MM.1S (cell line): ENCODE results near the gene CCL27.
A peak's percentile ranks its signal among the peaks of the same experiment; 100 is the strongest.

Source experiments
- DNase-seq: peaks from one replicate; pipeline ENCODE4 v3.0.0-alpha.2; 2015
- H2AFZ ChIP-seq: fragments of 300-600 bp; sonication (generic); 2 replicates; pipeline ENCODE4 v1.6.0; 2016; ENCODE audit warnings: antibody characterized with exemption, low read length
- H3F3A ChIP-seq: fragments of 300-600 bp; sonication (generic); 2 replicates; pipeline ENCODE4 v1.6.1; 2016; ENCODE audit warnings: mild to moderate bottlenecking, antibody characterized with exemption, low read length, moderate library complexity, mixed read lengths; ENCODE audit not compliant: insufficient read depth
- H3K27ac ChIP-seq: fragments of 300-600 bp; sonication (generic); 2 replicates; pipeline ENCODE4 v1.5.1; 2016; ENCODE audit warnings: mild to moderate bottlenecking, low read length
- H3K27me3 ChIP-seq: fragments of 300-600 bp; sonication (generic); replicated peaks from 2 replicates; pipeline ENCODE4 v1.6.0; 2016; ENCODE audit warnings: low read length; ENCODE audit not compliant: insufficient read depth
- H3K36me3 ChIP-seq: fragments of 300-600 bp; sonication (generic); replicated peaks from 2 replicates; pipeline ENCODE4 v1.6.1; 2016; ENCODE audit warnings: mild to moderate bottlenecking, low read length, mixed read lengths; ENCODE audit not compliant: insufficient read depth
- H3K4me1 ChIP-seq: fragments of 300-600 bp; sonication (generic); 2 replicates; pipeline ENCODE4 v1.6.1; 2016; ENCODE audit warnings: low read length, mixed read lengths
- H3K4me2 ChIP-seq: fragments of 300-600 bp; sonication (generic); 2 replicates; pipeline ENCODE4 v1.6.0; 2016; ENCODE audit warnings: low read depth, low read length
- H3K4me3 ChIP-seq: fragments of 300-600 bp; sonication (generic); 2 replicates; pipeline ENCODE4 v1.5.1; 2016; ENCODE audit warnings: low read length, mixed read lengths
- H3K79me2 ChIP-seq: fragments of 300-600 bp; sonication (generic); 2 replicates; pipeline ENCODE4 v1.6.1; 2016; ENCODE audit warnings: mixed run types, low read length, mixed read lengths
- H3K9ac ChIP-seq: fragments of 300-600 bp; sonication (generic); 2 replicates; pipeline ENCODE4 v1.6.1; 2016; ENCODE audit warnings: low read length, mixed read lengths
- H3K9me2 ChIP-seq: fragments of 300-600 bp; sonication (generic); replicated peaks from 2 replicates; pipeline ENCODE4 v1.6.1; 2016; ENCODE audit warnings: mild to moderate bottlenecking, low read length, mixed read lengths; ENCODE audit not compliant: insufficient read depth
- H3K9me3 ChIP-seq: fragments of 300-600 bp; sonication (generic); replicated peaks from 2 replicates; pipeline ENCODE4 v1.6.1; 2016; ENCODE audit warnings: mild to moderate bottlenecking, low read length, mixed read lengths; ENCODE audit not compliant: insufficient read depth
- H4K20me1 ChIP-seq: fragments of 300-600 bp; sonication (generic); 2 replicates; pipeline ENCODE4 v1.6.1; 2016; ENCODE audit warnings: mild to moderate bottlenecking, low read length, moderate library complexity, mixed read lengths; ENCODE audit not compliant: insufficient read depth
- EZH2 ChIP-seq: fragments of 300-600 bp; sonication (generic); optimal IDR thresholded peaks from 2 replicates; pipeline ENCODE3; 2017; ENCODE audit warnings: low read depth, mild to moderate bottlenecking, antibody characterized with exemption, low read length, mixed read lengths
- EZH2phosphoT487 ChIP-seq: fragments of 300-600 bp; sonication (generic); IDR thresholded peaks from 2 replicates; pipeline ENCODE4 v1.6.1; 2018; ENCODE audit warnings: antibody characterized with exemption, low read length
- TF ChIP-seq, protein P1 (sequence below): fragments of 300-600 bp; sonication (generic); IDR thresholded peaks from 2 replicates; pipeline ENCODE4 v1.5.1; 2016; ENCODE audit warnings: antibody characterized with exemption, low read length, mixed read lengths

CCL27 gene

DNA sequence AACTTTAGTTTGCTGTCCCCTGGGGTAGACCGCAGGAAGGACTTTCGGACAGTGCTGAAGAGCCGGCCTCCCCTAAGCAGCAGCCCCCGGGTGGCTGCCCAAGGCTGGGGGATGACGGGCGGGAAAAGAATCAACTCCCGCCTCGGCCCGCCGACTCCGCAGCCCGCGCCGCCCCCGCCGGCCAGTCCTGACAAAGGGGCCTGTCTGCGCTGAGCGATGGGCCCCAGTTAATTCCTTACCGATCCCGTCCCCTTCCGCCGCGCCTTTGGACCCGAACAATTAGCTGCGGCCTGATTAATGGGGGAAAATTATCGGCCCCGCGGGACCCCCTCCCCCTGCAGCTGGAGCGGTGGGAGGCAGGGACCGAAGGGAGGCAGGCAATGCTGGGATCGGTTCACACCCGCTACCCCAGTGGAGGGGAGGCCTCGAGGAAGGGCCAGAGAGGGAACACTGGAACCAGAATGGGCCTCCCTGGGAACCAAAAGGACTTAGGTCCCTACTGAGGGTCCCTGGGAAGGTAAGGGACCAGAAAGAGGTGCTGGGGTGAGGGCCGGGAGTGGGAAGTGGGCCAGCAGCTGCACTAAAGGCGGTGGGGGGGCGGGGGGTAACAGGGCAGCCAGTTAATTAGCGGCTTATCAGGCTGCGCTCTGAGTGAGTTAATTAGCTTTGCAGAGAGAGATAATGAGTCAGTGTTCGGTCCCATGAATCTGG, 37.8 kb downstream of the CCL27 start:
- Histone ChIP-seq H3K27ac (no peak overlapping the region), H3K9me2 (no peaks in the 10 kb centered on the region), H3K27me3 (peaks cover 67% of the 10 kb centered on the region), H3K4me1 (peaks cover 9% of the 10 kb centered on the region; the same call in 1 of the 2 replicates), H3K36me3 (no peaks in the 10 kb centered on the region), H2AFZ (no peak overlapping the region), H3K79me2 (peaks cover 7% of the 10 kb centered on the region), H3F3A (no peaks in the 10 kb centered on the region), H3K4me3 (no peak overlapping the region), H4K20me1 (no peaks in the 10 kb centered on the region), H3K4me2 (no peak overlapping the region), H3K9ac (no peak overlapping the region), H3K9me3 (no peaks in the 10 kb centered on the region)
- TF ChIP-seq, protein P1, sequence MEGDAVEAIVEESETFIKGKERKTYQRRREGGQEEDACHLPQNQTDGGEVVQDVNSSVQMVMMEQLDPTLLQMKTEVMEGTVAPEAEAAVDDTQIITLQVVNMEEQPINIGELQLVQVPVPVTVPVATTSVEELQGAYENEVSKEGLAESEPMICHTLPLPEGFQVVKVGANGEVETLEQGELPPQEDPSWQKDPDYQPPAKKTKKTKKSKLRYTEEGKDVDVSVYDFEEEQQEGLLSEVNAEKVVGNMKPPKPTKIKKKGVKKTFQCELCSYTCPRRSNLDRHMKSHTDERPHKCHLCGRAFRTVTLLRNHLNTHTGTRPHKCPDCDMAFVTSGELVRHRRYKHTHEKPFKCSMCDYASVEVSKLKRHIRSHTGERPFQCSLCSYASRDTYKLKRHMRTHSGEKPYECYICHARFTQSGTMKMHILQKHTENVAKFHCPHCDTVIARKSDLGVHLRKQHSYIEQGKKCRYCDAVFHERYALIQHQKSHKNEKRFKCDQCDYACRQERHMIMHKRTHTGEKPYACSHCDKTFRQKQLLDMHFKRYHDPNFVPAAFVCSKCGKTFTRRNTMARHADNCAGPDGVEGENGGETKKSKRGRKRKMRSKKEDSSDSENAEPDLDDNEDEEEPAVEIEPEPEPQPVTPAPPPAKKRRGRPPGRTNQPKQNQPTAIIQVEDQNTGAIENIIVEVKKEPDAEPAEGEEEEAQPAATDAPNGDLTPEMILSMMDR, result no peak
- no peak for TF ChIP-seq EZH2
- no peak for TF ChIP-seq EZH2phosphoT487
- DNase-seq, result no peak

DNA sequence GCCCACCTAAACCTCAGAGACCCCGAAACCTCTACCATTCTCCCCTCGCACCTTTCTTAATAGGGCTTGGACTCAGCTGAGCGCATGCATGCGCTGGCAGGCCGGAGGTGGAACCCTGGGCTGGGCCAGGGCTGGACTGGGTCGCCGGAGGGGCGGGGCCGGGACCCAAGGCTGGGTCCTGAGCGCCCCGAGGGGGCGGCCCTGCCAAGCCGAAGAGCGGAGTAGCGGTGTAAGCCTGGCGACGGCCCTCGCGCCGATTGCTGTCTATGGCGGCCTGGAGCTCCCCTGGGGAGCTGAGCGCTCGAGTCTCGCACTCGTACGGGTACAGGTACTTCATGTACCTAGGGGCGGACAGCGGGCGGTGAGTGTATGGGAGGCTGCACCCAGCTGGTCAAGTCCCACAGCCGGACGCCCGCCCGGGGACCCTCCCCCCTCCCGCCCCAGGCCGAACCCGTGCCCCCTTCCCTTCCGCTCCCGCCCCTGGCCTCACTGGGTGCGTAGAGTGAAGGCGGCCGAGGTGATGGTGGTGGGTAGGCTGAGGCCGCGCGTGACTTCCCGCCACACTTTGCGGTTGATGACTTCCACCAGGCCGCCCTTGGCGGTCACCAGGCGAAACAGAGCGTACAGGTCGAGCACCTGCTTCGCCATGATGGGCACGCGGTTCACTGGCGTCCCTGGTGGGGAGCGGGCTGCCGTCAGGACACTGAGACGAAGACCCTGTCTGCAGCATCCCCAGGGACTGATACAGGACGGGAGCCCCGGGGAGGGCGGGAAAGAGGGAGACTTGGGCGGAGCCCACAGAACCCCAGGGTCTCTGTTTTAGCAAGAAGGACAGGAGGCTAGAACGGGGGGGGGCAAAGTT, 38.9 kb downstream of the CCL27 start:
- Histone ChIP-seq H3K4me1 (peaks cover 12% of the 10 kb centered on the region; the same call in 1 of the 2 replicates), H3K27me3 (peaks cover 60% of the 10 kb centered on the region), H3K4me2 (no peak overlapping the region), H3K9me3 (no peaks in the 10 kb centered on the region), H3K27ac (no peak overlapping the region), H3K9me2 (no peaks in the 10 kb centered on the region), H3F3A (no peaks in the 10 kb centered on the region), H3K36me3 (no peaks in the 10 kb centered on the region), H2AFZ (no peak overlapping the region), H4K20me1 (no peaks in the 10 kb centered on the region), H3K4me3 (no peak overlapping the region), H3K9ac (no peak overlapping the region), H3K79me2 (peaks cover 17% of the 10 kb centered on the region)
- TF ChIP-seq EZH2 (no peak), EZH2phosphoT487 (no peak)
- TF ChIP-seq, protein P1, result no peak
- no peak for DNase-seq

DNA sequence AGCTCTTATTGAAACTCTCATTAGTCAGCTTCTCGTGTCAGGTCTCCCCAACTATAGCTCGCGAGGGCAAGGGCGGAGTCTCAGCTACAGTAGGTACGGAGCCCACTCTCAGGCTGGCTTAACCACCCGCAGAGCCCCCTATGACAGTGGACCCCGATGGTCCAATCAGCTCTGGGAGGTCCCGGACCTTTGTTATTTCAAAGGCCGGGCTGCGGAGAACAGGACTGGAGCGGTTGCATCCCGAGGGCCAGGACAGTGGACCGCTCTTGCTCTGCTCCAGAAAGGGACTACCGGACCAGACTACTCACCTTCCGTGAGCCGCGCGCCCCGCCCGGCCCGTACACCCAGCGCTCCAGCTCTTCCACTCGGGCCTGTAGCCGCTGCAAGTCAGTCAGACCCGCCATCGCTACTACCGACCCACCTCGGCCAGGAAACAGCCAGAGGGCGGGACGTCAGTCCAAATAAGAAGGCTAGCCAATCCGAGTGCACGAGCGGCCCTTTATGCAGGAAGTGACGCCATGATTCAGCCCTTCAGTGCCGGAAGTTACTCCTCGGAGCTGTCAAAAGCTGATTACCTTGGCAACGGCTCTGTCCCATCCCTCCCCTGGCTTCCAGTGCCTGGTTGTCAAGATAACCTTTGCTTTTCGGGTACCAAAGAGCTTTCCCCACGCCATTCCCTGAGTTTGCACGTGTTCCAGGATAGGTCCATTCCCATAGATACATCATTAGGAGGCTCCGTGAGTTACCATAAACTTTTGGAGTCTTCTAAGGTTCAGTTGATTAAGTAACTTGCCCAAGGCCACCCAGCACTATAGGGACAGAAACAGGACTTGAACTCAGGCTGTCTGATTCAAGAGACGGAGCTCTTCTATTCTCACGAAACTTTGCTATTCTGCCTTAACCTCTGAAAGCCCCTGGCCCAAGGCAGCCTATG, 42.1 kb downstream of the CCL27 start, which contains the start of gene DCTN3:
Gene DCTN3 (minus strand): TSS at position 435 of the 934 bp plus-strand sequence. CDS start 31 bp downstream, at position 404.
- no peaks in the 10 kb centered on the region for H3F3A ChIP-seq
- peak within 1 kb of the TSS; percentile 89 for H3K4me2 ChIP-seq
- no peaks in the 10 kb centered on the region for H4K20me1 ChIP-seq
- no peaks in the 10 kb centered on the region for H3K36me3 ChIP-seq
- H3K9ac ChIP-seq, result peak within 1 kb of the TSS; percentile 80
- peak; percentile 98 for DNase-seq
- H3K79me2 ChIP-seq, result peaks cover 23% of the 10 kb centered on the region
- no peaks in the 10 kb centered on the region for H3K9me3 ChIP-seq
- no peak within 1 kb of the TSS for H3K27ac ChIP-seq
- H3K9me2 ChIP-seq, result no peaks in the 10 kb centered on the region
- peak within 1 kb of the TSS; percentile 74 for H3K4me3 ChIP-seq
- H3K27me3 ChIP-seq, result peaks cover 28% of the 10 kb centered on the region
- peak within 1 kb of the TSS; percentile 94 for H2AFZ ChIP-seq
- peaks cover 12% of the 10 kb centered on the region; the same call in 1 of the 2 replicates for H3K4me1 ChIP-seq
- TF ChIP-seq, protein P1, result no peak
- no peak for TF ChIP-seq EZH2phosphoT487
- no peak for TF ChIP-seq EZH2
